Measurements from ENCODE around the gene MYBL2. TPM values are rescaled to one million over a fixed set of nuclear protein-coding genes. Genes with fewer than 3 reads are reported as not detected.
"Not testable (repeated sequence)": the region's sequence is repeated elsewhere in the genome, so short reads cannot be mapped to it uniquely, and the experiment has no call there.

Gene MYBL2
- total RNA-seq, 4 donors from 2014 or later = 0.20 TPM; not detected in 3

DNA sequence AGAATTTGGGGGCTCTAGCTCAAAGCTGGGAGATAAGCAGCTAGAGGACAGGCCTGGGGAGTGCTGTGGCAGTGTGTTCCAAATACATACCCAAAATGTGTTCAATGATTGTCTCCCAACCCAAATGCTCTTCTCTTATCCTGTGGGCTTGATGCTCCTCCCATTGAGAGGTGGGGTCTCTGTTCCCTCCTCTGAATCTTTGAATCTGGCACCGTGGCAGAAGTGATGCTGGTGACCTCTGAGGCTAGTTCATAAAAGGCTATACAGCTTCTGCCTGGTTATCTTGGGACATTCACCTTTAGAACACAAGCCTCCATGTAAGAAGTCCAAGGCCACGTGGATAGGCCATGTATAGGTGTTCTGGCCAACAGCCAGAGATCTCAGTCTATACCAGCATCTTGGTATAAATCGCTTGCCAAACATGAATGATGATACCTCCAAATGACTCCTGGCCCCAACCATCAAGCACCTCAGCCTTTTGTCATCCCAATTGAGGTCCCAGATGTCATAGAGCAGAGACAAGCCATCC, 15.9 kb upstream of the MYBL2 start:
- H3K36me3 ChIP-seq = peaks cover 0 to 26% of the 10 kb centered on the region in 2 donors
- no peaks in the 10 kb centered on the region for H3K9me3 ChIP-seq
- H3K4me1 ChIP-seq = no peaks in the 10 kb centered on the region
- H3K27me3 ChIP-seq = no peaks in the 10 kb centered on the region
- ATAC-seq = no peak
- 58% methylated on average over 2 of the region's 3 CpGs; no CpG with 5 or more reads in 1 of the 2 donors for WGBS, 2 donors (ENCODE audit: low coverage in 1 of 2)
- no peak overlapping the region for H3K4me3 ChIP-seq
- H3K27ac ChIP-seq = no peak overlapping the region
- no peak for TF ChIP-seq POLR2AphosphoS5 (IDR thresholded peaks at IDR 0.05)
- no peak for TF ChIP-seq EP300 (IDR thresholded peaks at IDR 0.05)
- no peak for TF ChIP-seq CTCF (IDR thresholded peaks at IDR 0.05)
- TF ChIP-seq POLR2A (IDR thresholded peaks at IDR 0.05) = no peak

DNA sequence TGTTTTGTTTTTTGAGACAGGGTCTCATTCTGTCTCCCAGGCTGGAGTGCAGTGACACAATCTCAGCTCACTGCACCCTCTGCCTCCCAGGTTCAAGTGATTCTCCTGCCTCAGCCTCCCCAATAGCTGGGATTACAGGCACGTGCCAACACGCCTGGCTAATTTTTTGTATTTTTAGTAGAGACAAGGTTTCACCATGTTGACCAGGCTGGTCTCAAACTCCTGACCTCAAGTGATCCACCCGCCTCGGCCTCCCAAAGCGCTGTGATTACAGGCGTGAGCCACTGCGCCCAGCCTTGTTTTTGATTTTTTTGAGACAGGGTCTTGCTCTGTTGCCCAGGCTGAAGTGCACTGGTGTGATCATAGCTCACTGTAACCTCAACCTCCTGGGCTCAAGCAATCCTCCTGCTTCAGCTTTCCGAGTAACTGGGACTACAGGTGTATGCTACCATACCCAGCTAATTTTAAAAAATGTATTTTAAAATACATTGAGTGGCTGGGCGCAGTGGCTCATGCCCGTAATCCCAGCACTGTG, 15.2 kb upstream of the MYBL2 start:
- not testable (repeated sequence) for ATAC-seq, H3K9me3 ChIP-seq, H3K27me3 ChIP-seq, H3K4me1 ChIP-seq, H3K4me3 ChIP-seq, H3K27ac ChIP-seq
- 93 to 100% methylated on average over 6 to 7 of the region's 10 CpGs for WGBS, 2 donors (ENCODE audit: low coverage in 1 of 2)
- H3K36me3 ChIP-seq = peaks cover 0 to 19% of the 10 kb centered on the region in 2 donors

DNA sequence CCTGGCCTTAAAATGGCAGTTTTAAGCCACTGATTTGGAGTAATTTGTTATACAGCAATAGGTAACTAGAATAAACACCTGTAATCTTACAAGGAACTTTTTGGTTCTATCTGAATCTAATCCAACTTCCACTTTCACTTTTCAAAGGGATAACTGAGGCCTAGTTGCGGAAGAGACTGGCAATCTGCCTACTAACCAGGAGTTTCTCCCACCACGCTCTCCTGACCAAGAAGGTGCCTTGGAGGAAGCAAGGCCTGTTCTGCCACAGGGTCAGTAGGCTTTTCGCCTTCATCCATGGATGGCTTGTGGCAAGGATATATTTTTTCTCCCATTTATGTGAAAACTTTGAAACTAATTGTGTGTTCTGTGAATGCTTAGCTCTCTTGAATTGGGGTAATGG, 12.9 kb upstream of the MYBL2 start:
- ATAC-seq = no peak
- Histone ChIP-seq H3K27ac (no peak overlapping the region), H3K4me1 (peaks cover 0 to 15% (median 0%) of the 10 kb centered on the region in 3 donors), H3K9me3 (no peaks in the 10 kb centered on the region), H3K4me3 (no peak overlapping the region), H3K36me3 (no peaks in the 10 kb centered on the region), H3K27me3 (no peaks in the 10 kb centered on the region)
- TF ChIP-seq CTCF (IDR thresholded peaks at IDR 0.05) (no peak), POLR2A (IDR thresholded peaks at IDR 0.05) (no peak), EP300 (IDR thresholded peaks at IDR 0.05) (no peak), POLR2AphosphoS5 (IDR thresholded peaks at IDR 0.05) (no peak)
- WGBS, 2 donors (ENCODE audit: low coverage in 1 of 2) = 100% methylated on average over 2 to 3 of the region's 3 CpGs

GRCh38 chr20:43655176-43655575, 11.7 kb upstream of the MYBL2 start:
- not testable (repeated sequence) for H3K27me3 ChIP-seq, H3K36me3 ChIP-seq, H3K4me3 ChIP-seq, H3K9me3 ChIP-seq, ATAC-seq, H3K27ac ChIP-seq
- 70 to 83% methylated on average over 2 to 5 of the region's 6 CpGs for WGBS, 2 donors (ENCODE audit: low coverage in 1 of 2)
- peaks cover 0 to 15% (median 0%) of the 10 kb centered on the region in 3 donors for H3K4me1 ChIP-seq

DNA sequence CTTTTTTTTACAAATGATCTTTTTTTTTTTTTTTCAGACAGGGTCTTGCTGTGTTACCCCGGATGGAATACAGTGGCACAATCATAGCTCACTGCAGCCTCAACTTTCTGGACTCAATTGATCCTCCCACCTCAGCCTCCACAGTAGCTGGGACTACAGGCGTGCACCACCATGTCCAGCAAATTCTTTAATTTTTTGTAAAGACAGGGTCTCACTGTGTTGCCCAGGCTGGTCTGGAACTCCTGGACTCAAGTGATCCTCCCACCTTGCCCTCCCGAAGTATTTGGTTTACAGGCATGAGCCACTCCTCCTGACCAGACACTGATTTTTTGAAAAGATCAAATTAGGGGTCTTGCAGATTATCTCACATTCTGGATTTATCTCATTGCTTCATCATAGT, 11.0 kb upstream of the MYBL2 start:
- H3K4me3 ChIP-seq = no peak overlapping the region
- no peaks in the 10 kb centered on the region for H3K36me3 ChIP-seq
- H3K27me3 ChIP-seq = no peaks in the 10 kb centered on the region
- ATAC-seq = no peak
- no peaks in the 10 kb centered on the region for H3K9me3 ChIP-seq
- H3K27ac ChIP-seq = no peak overlapping the region
- TF ChIP-seq POLR2AphosphoS5 (IDR thresholded peaks at IDR 0.05) = no peak
- peaks cover 0 to 15% (median 0%) of the 10 kb centered on the region in 3 donors for H3K4me1 ChIP-seq
- WGBS, 2 donors (ENCODE audit: low coverage in 1 of 2) = 70 to 75% methylated on average over 2 to 3 of the region's 3 CpGs

DNA sequence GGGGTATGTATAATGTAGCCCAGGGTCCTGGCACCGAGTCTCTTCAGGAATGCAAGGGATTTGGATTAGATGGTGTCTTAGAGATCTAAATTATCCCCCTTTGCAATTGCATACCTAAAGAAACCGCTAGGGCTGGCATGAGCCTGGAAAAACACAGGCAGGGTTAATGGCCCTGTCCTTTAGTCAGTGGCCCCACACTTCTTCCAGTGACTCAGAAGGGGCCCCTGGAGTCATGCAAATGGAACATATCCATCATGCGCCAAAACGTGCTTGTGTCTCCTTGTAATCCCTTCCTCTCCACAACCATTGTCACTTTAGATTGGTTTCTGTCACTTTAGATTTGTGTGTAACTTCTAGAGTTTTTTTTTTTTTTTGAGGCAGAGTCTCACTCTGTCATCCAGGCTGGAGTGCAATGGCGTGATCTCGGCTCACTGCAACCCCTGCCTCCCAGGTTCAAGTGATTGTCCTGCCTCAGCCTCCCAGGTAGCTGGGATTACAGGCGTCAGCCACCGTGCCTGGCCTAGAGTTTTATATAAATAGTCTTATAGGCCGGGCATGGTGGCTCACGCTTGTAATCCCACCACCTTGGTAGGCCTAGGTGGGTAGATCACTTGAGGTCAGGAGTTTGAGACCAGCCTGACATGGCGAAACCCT, 8.7 kb upstream of the MYBL2 start:
- 72 to 75% methylated on average over 6 to 7 of the region's 11 CpGs for WGBS, 2 donors (ENCODE audit: low coverage in 1 of 2)
- no peak for TF ChIP-seq POLR2A (IDR thresholded peaks at IDR 0.05)
- no peak for TF ChIP-seq EP300 (IDR thresholded peaks at IDR 0.05)
- no peak for TF ChIP-seq CTCF (IDR thresholded peaks at IDR 0.05)
- no peak for TF ChIP-seq POLR2AphosphoS5 (IDR thresholded peaks at IDR 0.05)
- Histone ChIP-seq H3K9me3 (no peaks in the 10 kb centered on the region), H3K4me1 (peaks cover 0 to 15% (median 0%) of the 10 kb centered on the region in 3 donors), H3K36me3 (no peaks in the 10 kb centered on the region), H3K4me3 (peak overlapping the region in 1 of 2 donors; percentile 64), H3K27ac (peak overlapping the region in 3 of 4 donors; percentile 58 to 77 (median 65)), H3K27me3 (no peaks in the 10 kb centered on the region)
- no peak for ATAC-seq

Measured in gastroesophageal sphincter (tissue), 4 donors.